HG02840 (cell line): ENCODE results near the gene CRACDL.

Source experiments
- ATAC-seq: cut with Tn5 transposase; IDR thresholded peaks from one replicate; pipeline ENCODE4 v1.9.1; 2021; ENCODE audit warnings: mild to moderate bottlenecking, moderate library complexity, moderate number of reproducible peaks; ENCODE audit not compliant: unreplicated experiment, low FRiP score

CRACDL gene, protein sequence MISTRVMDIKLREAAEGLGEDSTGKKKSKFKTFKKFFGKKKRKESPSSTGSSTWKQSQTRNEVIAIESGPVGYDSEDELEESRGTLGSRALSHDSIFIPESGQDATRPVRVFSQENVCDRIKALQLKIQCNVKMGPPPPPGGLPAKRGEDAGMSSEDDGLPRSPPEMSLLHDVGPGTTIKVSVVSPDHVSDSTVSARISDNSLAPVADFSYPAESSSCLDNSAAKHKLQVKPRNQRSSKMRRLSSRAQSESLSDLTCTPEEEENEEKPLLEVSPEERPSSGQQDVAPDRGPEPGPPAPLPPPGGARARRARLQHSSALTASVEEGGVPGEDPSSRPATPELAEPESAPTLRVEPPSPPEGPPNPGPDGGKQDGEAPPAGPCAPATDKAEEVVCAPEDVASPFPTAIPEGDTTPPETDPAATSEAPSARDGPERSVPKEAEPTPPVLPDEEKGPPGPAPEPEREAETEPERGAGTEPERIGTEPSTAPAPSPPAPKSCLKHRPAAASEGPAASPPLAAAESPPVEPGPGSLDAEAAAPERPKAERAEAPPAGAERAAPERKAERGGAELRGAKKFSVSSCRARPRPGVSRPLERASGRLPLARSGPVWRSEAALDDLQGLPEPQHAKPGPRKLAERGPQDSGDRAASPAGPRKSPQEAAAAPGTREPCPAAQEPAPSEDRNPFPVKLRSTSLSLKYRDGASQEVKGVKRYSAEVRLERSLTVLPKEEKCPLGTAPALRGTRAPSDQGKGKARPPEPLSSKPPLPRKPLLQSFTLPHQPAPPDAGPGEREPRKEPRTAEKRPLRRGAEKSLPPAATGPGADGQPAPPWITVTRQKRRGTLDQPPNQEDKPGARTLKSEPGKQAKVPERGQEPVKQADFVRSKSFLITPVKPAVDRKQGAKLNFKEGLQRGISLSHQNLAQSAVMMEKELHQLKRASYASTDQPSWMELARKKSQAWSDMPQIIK

DNA sequence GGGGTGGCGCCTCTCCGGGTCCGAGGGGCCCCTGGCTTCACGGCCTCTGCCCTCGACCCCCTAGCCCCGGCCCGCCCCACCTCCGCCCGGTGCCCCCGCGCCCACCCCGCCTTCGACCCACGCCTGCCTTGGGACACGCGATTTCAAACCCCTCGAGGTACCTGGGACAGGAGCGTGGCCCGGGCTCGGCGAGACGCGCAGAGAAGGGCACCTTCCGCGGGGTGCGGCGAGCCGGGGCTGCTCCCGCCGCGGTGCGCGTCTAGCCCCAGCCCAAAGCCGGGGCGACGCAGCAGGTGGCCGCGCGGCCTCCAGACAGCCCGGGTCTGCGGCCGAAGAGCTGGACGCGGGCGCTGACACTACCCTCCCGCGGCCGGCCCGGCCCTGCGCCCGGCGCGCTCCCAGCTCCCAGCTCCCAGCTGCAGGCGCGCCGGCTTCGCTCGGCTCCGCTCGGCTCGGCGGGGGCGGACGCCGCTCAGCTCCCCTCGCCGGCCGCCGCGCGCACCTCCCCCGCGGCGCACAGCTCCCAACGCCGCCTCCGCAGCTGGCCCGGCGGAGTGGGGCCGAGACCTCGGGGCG is at the start of gene CRACDL:
TSS of gene CRACDL (minus strand) at position 449 of the 576 bp plus-strand sequence. CDS start 89,425 bp downstream, outside the sequence.
- no peak for ATAC-seq

DNA sequence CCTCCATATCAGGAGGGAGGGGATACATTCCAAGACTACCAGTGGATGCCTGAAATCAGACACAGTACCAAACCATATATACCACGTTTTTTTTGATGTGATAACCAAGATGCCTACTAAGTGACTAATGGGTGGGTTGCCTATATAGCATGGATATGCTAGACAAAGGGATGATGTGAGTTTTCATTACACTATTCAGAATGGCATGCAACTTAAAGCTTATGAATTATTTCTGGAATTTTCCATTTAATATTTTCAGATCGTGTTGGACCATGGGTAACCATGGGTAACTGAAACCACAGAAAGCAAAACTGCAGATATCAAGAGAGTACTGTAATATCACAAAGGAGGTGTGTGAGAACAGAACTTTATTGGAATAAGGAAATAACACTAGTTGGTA is 39.6 kb upstream of the CRACDL start:
- ATAC-seq, result no peak

DNA sequence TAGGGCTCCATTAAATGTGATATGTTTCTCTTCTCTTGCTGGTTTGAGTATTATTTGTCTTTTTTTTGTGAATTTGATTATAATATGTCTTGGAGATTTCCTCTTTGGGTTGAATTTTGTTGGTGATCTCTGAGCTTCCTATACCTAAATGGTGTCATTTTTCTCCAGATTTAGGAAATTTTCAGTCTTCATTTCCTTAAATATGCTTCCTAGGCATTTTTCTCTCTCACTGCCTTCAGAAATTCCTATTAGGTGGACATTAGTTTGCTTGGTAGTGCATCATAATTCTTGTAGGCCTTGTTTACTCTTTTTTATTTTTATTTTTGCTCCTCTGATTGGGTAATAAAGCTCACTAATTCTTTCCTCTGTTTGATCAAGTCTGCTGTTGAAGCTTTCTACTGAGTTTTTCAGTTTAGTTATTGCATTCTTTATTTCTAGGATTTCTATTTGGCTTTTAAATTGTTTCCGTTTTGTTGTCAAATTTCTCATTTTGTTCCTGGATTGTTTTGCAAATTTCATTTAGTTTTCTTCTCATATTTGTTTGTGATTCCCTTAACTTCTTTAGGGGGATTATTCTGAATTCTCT is 36.6 kb upstream of the CRACDL start:
- ATAC-seq, result no peak

DNA sequence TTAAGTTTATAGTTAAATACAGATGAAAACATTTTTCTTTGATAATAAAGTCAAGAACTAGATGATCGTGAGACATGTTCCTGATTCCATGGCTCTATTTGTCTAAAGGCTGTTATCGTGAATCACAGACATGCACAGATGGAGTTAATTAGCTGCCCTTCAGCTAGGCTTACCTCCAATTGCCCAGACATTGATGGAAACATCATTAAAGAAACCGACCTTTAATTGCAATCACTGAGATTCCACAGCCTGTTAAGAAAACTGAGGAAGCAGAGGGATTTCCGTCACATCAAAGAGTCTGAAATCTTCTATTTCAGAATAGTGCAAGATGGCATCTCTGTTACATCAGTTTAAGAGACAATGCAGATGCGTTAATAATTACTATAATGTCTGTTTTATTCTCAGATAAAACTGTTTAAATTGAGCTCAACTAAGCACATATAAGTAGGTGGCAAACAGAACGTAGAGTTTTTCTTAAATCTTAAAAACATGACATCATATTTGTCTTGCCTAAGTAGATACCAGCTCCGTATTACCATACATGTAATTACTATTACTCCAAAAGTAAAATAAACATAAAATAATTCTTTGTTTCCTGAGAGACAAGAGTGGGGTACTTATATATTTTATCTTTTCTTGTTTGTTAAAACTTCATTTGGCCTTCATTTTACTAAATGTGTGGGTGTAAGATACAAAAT is 23.9 kb upstream of the CRACDL start:
- no peak for ATAC-seq

DNA sequence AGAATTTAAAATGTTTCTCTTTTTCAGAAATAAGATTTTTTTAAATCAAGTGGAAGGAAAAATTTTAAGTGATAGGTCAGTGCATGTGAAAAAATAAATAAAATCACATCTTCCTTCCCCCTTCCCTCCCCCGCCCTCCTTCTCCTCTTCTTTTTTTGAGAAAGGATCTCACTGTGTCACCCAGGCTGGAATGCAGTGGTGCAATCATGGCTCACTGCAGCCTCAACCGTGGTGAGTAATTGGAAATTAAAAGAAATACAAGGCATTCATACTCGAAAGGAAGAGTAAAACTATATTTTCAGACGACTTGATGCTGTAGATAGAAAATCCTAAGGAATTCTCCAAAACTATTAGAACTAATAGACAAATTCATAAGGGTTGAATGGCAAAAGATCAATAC is 16.9 kb upstream of the CRACDL start:
- no peak for ATAC-seq

DNA sequence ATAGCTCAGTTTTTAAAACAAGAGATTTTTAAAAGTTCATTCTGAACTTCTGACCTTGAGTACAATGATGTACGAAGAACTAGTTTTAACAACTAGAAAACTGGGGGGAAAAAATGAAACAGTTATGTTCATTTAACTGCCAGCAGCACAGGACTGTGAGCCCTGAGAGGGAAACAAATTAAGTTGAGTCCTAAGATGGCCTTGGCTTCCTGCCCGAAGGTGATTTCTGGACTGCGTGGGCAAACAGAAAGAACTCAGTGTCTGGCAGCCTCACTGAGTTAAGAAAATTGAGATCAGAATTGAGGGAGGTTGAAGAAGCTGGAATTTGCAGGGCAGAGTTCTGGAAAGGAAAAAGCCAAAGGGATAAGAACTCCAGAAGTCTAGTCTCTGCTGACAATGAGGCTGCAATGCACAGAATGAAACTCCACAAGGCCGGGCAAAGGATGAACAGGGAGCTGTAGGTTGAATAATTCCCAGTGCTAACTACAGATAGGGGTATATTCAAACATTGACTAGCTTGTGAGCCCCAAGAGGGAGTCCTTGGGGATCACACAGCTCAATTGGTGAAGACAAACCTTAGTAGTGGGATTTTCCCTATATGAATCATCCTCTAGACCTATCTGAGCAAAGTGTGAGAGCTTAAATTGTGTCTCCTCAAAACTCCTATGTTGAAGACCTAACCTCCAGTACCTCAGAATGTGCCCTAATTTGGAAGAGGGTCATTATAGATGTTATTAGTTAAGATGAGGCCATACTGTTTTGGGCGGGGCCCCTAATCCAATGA is 13.1 kb upstream of the CRACDL start:
- ATAC-seq, result no peak

DNA sequence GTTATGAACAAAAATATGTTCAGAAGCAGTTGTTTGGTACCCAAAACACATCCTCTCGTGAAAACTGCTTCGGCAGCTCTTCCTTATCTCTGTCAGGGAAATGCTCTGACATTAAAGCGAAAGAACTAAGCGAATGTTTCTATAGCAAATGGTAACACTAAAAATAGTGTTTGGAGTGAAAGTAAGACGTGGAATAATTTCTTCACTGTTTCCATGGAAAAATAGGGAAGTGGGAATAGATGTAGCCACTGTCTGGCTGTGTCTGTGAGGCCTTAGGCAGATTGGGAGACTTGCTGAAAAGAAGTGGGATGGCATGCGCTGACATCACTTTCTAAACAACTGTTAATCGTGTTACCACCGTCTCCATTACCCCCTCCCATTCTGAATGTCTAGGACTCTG is 11.5 kb upstream of the CRACDL start:
- no peak for ATAC-seq

DNA sequence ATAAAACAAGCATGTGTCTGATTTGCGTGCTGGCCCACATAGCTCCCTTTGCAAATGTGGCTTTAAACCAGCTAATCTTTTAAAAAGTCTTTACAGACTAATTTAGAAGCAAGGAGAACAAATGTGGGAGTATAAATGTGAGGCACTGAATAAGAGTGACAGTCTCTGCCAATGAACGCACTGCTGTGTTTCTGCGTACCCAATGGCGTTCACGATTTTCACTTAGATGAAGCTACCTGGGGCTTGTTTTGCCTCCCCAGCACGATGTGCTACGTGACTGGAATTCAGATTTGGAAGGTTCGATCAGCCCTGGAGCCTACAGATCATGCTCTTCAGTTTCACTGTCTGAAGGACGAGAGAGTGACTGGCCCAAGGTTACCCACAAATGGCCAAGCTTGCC is 10.8 kb upstream of the CRACDL start:
- ATAC-seq, result no peak

DNA sequence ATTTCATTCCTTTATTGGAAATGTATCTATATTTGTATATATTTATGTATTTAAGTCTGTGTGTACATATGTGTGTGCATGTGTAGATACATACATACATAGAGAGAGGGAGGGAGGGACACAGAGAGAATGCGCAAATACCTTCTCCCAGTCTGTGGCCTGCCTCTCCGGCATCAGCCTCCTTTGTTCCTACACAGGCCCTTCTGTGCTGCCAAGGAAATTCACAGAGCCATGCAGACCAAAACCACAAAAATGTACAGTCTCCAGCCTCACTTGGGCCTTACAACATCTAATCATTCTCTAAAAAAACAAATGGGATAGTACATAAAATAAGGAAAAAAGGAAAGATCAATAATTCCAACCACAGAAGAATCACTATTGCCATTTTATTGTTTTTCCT is 8.8 kb upstream of the CRACDL start:
- ATAC-seq, result no peak

DNA sequence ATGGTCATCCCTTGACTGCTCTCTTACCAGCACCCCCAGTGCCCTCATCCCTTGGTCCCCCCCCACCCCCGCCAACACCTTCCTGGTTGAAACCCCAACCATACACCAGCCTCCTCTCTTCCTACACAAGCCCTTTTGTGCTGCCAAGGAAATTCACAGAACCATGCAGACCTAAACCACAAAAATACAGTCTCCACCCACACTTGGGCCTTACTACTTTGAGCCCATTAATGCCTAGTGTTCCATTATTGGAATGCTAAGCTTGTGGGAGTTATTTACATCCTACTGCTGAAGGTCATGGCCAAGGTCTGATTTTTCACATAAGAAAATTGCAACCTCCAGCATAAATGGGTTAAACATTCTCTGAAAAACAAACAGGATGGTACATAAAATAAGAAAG is 4.1 kb upstream of the CRACDL start:
- ATAC-seq, result no peak

DNA sequence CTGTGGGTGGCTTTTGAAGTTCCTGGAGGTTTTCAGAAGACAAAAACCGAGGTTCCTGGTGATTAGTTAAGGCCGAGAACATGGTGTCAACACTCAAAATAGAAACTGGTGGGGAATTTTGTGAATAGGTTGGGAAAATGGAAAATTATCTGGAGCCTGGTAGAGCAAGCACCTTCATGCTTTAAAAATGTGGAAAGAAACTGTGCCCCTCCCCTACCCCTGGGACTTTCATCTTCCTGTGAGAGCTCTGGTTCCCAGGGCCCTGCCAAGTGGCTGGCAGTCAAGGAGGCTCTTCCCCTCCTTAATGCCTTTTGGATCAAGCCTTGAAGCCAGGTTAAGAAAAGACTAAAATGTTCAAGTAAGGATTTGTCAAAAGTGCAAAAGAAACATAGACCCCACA is 1.9 kb upstream of the CRACDL start:
- no peak for ATAC-seq

DNA sequence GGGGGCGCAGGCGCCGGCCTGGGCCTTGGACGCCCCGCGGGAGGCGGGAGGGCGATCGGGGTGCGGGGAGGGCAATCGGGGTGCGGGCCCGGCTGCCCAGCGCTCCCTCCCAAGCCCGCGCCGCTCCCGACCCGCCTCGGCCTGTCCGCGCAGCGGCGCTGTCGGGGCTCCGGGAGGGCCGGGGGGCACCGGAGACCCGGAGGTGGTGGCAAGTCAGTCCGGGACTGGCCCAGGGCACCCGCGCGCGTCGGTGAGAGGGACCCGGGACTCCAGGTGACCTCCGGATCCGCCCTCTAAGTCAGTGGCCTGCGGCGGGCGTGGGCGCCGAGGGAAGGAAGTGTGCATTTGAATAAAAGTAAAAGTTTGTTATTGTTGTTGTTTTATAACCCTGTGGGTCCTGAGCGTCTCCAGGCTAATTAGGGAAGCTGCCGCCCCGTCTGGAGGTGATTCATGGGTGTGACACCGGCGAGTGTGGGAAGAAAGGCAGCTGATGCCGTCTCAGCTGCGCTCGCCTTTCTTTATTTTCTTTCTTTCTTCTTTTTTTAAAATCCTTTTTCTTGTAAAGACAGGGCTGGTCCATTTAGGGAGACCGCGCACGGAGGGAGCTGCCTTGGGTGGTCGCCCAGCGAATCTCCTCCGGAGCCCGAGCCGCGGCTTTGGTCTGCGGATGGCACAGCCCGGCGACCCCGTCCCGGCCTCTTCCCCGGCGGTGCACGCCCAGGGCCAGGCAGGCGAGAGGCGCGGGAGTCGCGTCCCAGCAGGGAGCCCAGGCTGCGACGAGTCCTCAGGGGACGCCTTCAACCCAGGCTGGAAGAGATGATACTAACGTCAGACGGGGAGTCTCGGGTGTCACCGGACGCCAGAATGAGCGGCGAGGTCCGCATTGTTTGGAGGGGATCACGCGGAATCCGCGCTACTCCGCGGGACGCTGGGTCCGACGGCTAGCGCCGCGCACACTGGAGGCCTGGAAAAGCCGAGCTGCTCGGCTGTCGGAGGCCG is 627 bp upstream of the CRACDL start:
- ATAC-seq, result no peak

DNA sequence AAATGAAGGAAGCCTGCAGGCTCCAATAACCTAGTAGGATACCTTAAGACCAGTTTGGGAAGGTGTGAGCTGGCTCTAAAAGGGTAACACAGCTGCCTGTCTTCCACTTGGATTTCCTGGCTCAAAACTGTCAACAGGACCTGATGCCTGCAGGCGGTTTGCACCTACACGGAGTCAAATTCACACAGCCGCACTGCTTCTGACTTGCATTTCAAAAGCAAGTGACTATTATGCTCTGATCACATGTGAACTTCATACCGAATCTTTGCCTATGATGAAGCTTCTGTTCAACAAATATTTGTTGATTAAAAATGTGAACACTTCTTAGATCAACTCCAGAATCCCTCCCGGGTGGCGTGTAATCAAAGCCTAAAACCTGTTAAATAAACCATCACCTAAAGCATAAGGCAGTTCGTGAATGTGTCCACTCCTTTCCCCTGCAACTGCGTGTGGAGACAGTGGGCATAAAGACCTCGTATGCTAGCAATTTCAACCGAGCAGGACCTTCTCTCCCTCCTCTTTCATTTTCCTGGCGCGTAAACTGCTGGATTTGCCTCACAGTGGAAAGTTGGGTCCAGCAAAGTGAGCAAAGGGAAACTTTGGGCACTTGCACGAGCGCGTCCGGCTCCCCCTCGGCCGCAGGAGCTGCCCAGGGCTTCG is 784 bp downstream of the CRACDL start:
- ATAC-seq, result no peak

DNA sequence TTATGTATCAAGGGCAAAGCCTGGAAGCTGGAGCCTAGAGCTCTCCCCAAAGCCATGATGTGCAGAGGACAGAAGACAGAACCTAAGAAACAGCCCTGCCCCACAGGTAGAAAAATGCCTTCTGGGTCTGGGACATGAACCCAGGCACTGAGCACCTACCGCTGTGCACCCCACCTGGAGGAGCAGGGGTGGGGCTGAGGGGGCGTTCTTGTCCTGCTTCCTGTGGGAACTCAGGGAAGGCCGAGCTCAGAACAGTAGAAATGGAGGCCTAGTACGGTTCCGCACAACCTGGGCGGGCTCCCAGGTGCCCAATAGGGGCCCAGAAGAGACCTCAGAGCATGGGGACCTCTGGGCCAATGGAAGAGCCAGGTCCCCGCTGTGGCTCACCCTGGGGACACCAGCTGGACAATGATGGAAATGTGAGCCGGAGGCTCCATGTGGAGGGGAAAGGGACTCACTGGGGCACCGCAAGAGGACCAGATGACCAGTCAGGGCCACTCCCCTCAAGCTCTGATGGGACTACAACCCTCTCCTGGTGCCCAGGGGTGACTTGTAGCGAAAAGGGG is 3.2 kb downstream of the CRACDL start:
- no peak for ATAC-seq

DNA sequence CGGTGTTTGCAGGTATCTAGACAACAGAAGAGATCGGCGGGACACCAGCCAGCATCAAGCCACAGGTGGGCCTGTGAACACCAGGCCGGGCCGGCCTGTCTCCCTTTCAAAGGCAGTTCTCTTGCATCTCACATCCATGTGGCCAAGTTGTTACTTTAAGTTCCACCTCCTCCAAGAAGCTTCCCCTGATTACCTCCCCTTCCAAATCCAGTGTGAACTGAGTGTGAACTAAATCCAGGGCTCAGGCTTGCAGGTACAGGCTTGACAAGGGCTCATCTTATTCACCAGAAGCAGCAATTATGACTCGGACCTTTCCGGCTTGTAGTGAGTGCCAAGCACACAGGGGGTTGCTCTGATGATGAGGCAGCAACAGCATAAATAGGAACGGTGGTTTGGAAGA is 3.9 kb downstream of the CRACDL start:
- no peak for ATAC-seq

DNA sequence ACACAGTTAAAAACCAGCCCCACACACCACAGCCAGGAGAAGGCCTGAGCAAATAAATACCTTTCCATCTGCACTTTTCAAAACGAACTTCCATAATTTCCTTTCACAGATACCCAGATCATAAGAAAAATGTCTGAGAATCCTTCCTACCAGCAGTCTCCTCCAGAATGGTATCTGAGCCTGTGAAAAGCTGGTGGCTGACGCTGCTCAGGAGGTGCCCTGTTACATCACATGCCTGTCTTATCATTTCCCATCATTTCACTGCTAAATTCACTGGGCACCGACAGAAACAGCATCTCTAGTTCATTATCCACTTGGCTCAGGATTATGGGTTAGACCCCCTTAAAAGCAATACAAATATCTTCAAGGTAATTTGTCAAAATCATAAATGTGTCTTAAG is 4.4 kb downstream of the CRACDL start:
- ATAC-seq, result no peak

DNA sequence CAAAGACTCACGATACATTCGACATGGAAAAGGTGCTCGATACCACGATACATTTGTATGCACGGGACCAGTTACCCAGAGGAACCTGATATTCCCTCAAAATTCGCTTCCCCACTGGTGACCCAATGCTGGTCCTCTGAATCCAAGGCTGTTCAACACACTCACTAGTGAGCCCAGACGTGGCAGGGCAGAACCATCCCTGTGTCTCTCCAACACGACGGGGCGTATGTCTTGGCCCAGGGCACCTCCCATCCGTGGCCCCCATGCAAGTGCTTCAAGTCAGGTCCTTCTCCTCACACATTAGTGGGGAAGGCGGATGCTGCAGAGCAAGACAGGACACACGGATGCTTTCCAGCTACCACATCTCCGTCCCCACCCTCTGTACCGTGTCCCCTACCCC is 6.1 kb downstream of the CRACDL start:
- no peak for ATAC-seq
